Neural cell (in vitro differentiated cells): ENCODE results near the gene PSMB7. TPM values are rescaled to one million over a fixed set of nuclear protein-coding genes. Genes with fewer than 3 reads are reported as not detected.

Experiments used
- H2AFZ ChIP-seq: fragments of 200-600, 300-800 bp; sonication (generic), shearing (Covaris generic); 2 replicates; pipeline ENCODE4 v1.6.0; 2014; ENCODE audit warnings: low read depth, mild to moderate bottlenecking, antibody characterized with exemption, low read length, moderate library complexity
- H3F3A ChIP-seq: fragments of 200-600 bp; shearing (Covaris generic); 2 replicates; pipeline ENCODE4 v1.6.1; 2016; ENCODE audit warnings: mild to moderate bottlenecking, moderate library complexity, mixed read lengths, antibody characterized with exemption, low read length; ENCODE audit not compliant: insufficient read depth, poor library complexity, severe bottlenecking
- H3K27ac ChIP-seq: fragments of 200-600, 300-800 bp; sonication (generic), shearing (Covaris generic); 2 replicates; pipeline ENCODE4 v1.5.1; 2014; ENCODE audit warnings: mild to moderate bottlenecking, low read length, moderate library complexity
- H3K27me3 ChIP-seq: fragments of 300-800, 200-600 bp; sonication (generic), shearing (Covaris generic); 2 replicates; pipeline ENCODE4 v1.6.0; 2014; ENCODE audit warnings: mild to moderate bottlenecking, low read depth, low read length, moderate library complexity; ENCODE audit not compliant: insufficient read depth
- H3K36me3 ChIP-seq: fragments of 300-800, 200-600 bp; sonication (generic), shearing (Covaris generic); 2 replicates; pipeline ENCODE4 v1.5.1; 2014; ENCODE audit warnings: mild to moderate bottlenecking, antibody characterized with exemption, low read length, moderate library complexity; ENCODE audit not compliant: insufficient read depth
- H3K4me2 ChIP-seq: fragments of 300-800, 200-600 bp; sonication (generic), shearing (Covaris generic); 2 replicates; pipeline ENCODE4 v1.6.0; 2014; ENCODE audit warnings: mild to moderate bottlenecking, low read length
- H3K4me3 ChIP-seq: fragments of 300-800, 200-600 bp; sonication (generic), shearing (Covaris generic); 2 replicates; pipeline ENCODE4 v1.5.1; 2014; ENCODE audit warnings: mild to moderate bottlenecking, low read length, moderate library complexity
- H3K79me2 ChIP-seq: fragments of 200-600 bp; shearing (Covaris generic); replicated peaks from 2 replicates; pipeline ENCODE4 v1.6.0; 2014; ENCODE audit warnings: mild to moderate bottlenecking, low read length, moderate library complexity; ENCODE audit not compliant: insufficient read depth
- H3K9ac ChIP-seq: fragments of 300-800, 200-600 bp; sonication (generic), shearing (Covaris generic); 2 replicates; pipeline ENCODE4 v1.6.1; 2016; ENCODE audit warnings: mild to moderate bottlenecking, low read length, mixed read lengths
- H3K9me2 ChIP-seq: fragments of 200-600 bp; shearing (Covaris generic); 2 replicates; pipeline ENCODE4 v1.6.1; 2016; ENCODE audit warnings: mild to moderate bottlenecking, low read length, mixed read lengths; ENCODE audit not compliant: insufficient read depth
- H3K9me3 ChIP-seq: fragments of 200-600, 300-800 bp; sonication (generic), shearing (Covaris generic); 2 replicates; pipeline ENCODE4 v1.6.1; 2016; ENCODE audit warnings: mild to moderate bottlenecking, mixed run types, low read length, moderate library complexity, mixed read lengths
- H4K20me1 ChIP-seq: fragments of 200-600 bp; shearing (Covaris generic); 2 replicates; pipeline ENCODE4 v1.6.1; 2016; ENCODE audit warnings: mild to moderate bottlenecking, mixed run types; ENCODE audit not compliant: insufficient read depth
- EP300 ChIP-seq: fragments of 450-650 bp; conservative IDR thresholded peaks from 2 replicates; pipeline ENCODE4 v1.6.1; 2014; ENCODE audit warnings: antibody characterized with exemption, mild to moderate bottlenecking, moderate library complexity; ENCODE audit not compliant: poor library complexity, severe bottlenecking
- EZH2 ChIP-seq: fragments of 200-600, 300-800 bp; shearing (Covaris generic), sonication (generic); IDR thresholded peaks from 2 replicates; pipeline ENCODE4 v1.6.1; 2014; ENCODE audit warnings: antibody characterized with exemption, low read length, borderline replicate concordance, mild to moderate bottlenecking; ENCODE audit not compliant: insufficient read depth, poor library complexity, severe bottlenecking
- MXI1 ChIP-seq: fragments of 450-650 bp; conservative IDR thresholded peaks from 2 replicates; pipeline ENCODE4 v1.6.1; 2014; ENCODE audit warnings: antibody characterized with exemption, mild to moderate bottlenecking; ENCODE audit not compliant: poor library complexity, severe bottlenecking
- POLR2AphosphoS5 ChIP-seq: IDR thresholded peaks from 2 replicates; pipeline ENCODE4 v1.6.1; 2012
- RAD21 ChIP-seq: fragments of 450-650 bp; conservative IDR thresholded peaks from 2 replicates; pipeline ENCODE4 v1.6.1; 2014; ENCODE audit warnings: antibody characterized with exemption, mild to moderate bottlenecking, moderate library complexity
- SMC3 ChIP-seq: fragments of 450-650 bp; conservative IDR thresholded peaks from 2 replicates; pipeline ENCODE4 v1.6.1; 2014; ENCODE audit warnings: antibody characterized with exemption, mild to moderate bottlenecking, moderate library complexity; ENCODE audit not compliant: poor library complexity
- TAF1 ChIP-seq: IDR thresholded peaks from 2 replicates; pipeline ENCODE4 v1.6.1; 2012; ENCODE audit warnings: low read depth
- polyA plus RNA-seq: library from polyadenylated mRNA; depleted of rRNA; stranded (reverse); fragments of >200 nt; gene quantifications from 2 replicates; pipeline ENCODE4 v1.2.3, GENCODE V29; 2014
- TF ChIP-seq, protein P1 (sequence below): fragments of 450-650 bp; IDR thresholded peaks from 2 replicates; pipeline ENCODE4 v1.5.1; 2014; ENCODE audit warnings: antibody characterized with exemption, mild to moderate bottlenecking, moderate library complexity; ENCODE audit not compliant: poor library complexity, severe bottlenecking
- TF ChIP-seq, protein P2 (sequence below): IDR thresholded peaks from 2 replicates; pipeline ENCODE4 v1.6.1; 2012; ENCODE audit warnings: borderline replicate concordance

Gene PSMB7
- polyA plus RNA-seq, 1 donor from 2014 or later, result 363 TPM

- Histone ChIP-seq H3K9me3 (no peaks in the 10 kb centered on the region), H3K27me3 (no peaks in the 10 kb centered on the region), H3F3A (no peaks in the 10 kb centered on the region), H2AFZ (no peak overlapping the region), H3K4me3 (no peak overlapping the region), H3K9ac (no peak overlapping the region), H3K9me2 (no peaks in the 10 kb centered on the region), H3K4me2 (no peak overlapping the region), H3K79me2 (no peaks in the 10 kb centered on the region), H4K20me1 (no peaks in the 10 kb centered on the region), H3K27ac (no peak overlapping the region), H3K36me3 (no peaks in the 10 kb centered on the region)
- TF ChIP-seq, protein P1, sequence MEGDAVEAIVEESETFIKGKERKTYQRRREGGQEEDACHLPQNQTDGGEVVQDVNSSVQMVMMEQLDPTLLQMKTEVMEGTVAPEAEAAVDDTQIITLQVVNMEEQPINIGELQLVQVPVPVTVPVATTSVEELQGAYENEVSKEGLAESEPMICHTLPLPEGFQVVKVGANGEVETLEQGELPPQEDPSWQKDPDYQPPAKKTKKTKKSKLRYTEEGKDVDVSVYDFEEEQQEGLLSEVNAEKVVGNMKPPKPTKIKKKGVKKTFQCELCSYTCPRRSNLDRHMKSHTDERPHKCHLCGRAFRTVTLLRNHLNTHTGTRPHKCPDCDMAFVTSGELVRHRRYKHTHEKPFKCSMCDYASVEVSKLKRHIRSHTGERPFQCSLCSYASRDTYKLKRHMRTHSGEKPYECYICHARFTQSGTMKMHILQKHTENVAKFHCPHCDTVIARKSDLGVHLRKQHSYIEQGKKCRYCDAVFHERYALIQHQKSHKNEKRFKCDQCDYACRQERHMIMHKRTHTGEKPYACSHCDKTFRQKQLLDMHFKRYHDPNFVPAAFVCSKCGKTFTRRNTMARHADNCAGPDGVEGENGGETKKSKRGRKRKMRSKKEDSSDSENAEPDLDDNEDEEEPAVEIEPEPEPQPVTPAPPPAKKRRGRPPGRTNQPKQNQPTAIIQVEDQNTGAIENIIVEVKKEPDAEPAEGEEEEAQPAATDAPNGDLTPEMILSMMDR, result no peak
- TF ChIP-seq TAF1, result no peak
- TF ChIP-seq MXI1, result no peak
- TF ChIP-seq RAD21, result no peak
- no peak for TF ChIP-seq SMC3
- TF ChIP-seq, protein P2, sequence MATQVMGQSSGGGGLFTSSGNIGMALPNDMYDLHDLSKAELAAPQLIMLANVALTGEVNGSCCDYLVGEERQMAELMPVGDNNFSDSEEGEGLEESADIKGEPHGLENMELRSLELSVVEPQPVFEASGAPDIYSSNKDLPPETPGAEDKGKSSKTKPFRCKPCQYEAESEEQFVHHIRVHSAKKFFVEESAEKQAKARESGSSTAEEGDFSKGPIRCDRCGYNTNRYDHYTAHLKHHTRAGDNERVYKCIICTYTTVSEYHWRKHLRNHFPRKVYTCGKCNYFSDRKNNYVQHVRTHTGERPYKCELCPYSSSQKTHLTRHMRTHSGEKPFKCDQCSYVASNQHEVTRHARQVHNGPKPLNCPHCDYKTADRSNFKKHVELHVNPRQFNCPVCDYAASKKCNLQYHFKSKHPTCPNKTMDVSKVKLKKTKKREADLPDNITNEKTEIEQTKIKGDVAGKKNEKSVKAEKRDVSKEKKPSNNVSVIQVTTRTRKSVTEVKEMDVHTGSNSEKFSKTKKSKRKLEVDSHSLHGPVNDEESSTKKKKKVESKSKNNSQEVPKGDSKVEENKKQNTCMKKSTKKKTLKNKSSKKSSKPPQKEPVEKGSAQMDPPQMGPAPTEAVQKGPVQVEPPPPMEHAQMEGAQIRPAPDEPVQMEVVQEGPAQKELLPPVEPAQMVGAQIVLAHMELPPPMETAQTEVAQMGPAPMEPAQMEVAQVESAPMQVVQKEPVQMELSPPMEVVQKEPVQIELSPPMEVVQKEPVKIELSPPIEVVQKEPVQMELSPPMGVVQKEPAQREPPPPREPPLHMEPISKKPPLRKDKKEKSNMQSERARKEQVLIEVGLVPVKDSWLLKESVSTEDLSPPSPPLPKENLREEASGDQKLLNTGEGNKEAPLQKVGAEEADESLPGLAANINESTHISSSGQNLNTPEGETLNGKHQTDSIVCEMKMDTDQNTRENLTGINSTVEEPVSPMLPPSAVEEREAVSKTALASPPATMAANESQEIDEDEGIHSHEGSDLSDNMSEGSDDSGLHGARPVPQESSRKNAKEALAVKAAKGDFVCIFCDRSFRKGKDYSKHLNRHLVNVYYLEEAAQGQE, result no peak
- no peak for TF ChIP-seq EP300
- TF ChIP-seq EZH2, result no peak
- no peak for TF ChIP-seq POLR2AphosphoS5
Observed at GRCh38 chr9:124321416-124321815, 93.8 kb downstream of the PSMB7 start.

- Histone ChIP-seq H3K27ac (no peak overlapping the region), H3K79me2 (no peaks in the 10 kb centered on the region), H3K36me3 (no peaks in the 10 kb centered on the region), H3K9ac (no peak overlapping the region), H3K9me3 (no peaks in the 10 kb centered on the region), H3K4me3 (no peak overlapping the region), H3K27me3 (no peaks in the 10 kb centered on the region), H3K9me2 (no peaks in the 10 kb centered on the region), H3K4me2 (no peak overlapping the region), H3F3A (no peaks in the 10 kb centered on the region), H4K20me1 (no peaks in the 10 kb centered on the region), H2AFZ (no peak overlapping the region)
- TF ChIP-seq MXI1, result no peak
- TF ChIP-seq EZH2, result no peak
- TF ChIP-seq, protein P1, result no peak
- TF ChIP-seq POLR2AphosphoS5, result no peak
- TF ChIP-seq RAD21, result no peak
- no peak for TF ChIP-seq EP300
- TF ChIP-seq SMC3, result no peak
- no peak for TF ChIP-seq TAF1
- TF ChIP-seq, protein P2, result no peak
Observed at GRCh38 chr9:124320062-124320973, 94.9 kb downstream of the PSMB7 start.
